HTR-8/SVneo (cell line): Measurements from ENCODE around the gene FOXJ3.

Experiments
- DNase-seq: peaks from one replicate; pipeline ENCODE4 v3.0.0; 2011; ENCODE audit warnings: low spot score, mixed read lengths; ENCODE audit not compliant: insufficient read length
- FAIRE-seq: peaks from 2 replicates; lab custom pipeline; 2011; peaks lifted over from hg19 to GRCh38; lab: Jason Lieb, UNC

Gene FOXJ3

GRCh38 chr1:42335050-42335808 lies at the start of gene FOXJ3:
FOXJ3 (minus strand) TSS chr1:42335235; CDS start chr1:42311093, 24,142 bp downstream.
- FAIRE-seq: peak; percentile 40

GRCh38 chr1:42381280-42381673 lies 46.2 kb upstream of the FOXJ3 start:
- DNase-seq (no peak), FAIRE-seq (no peak)

More at GRCh38 chr1:42335050-42335808, at the start of gene FOXJ3:
- peak; percentile 75 for DNase-seq

GRCh38 chr1:42380586-42381279 lies 45.7 kb upstream of the FOXJ3 start, which contains the start of gene RIMKLA:
RIMKLA (plus strand) TSS chr1:42380792; CDS start chr1:42380935, 143 bp downstream.
- peak; percentile 64 for DNase-seq
- FAIRE-seq: peak; percentile 83

- FAIRE-seq: no peak
- peak; percentile 49 for DNase-seq
Observed at GRCh38 chr1:42379794-42380585, 45.0 kb upstream of the FOXJ3 start.

- FAIRE-seq (no peak), DNase-seq (no peak)
Observed at GRCh38 chr1:42372796-42373195, 37.8 kb upstream of the FOXJ3 start.

- FAIRE-seq (no peak), DNase-seq (no peak)
Observed at GRCh38 chr1:42370876-42371549, 36.0 kb upstream of the FOXJ3 start.

- no peak for FAIRE-seq
- DNase-seq: no peak
Observed at GRCh38 chr1:42369471-42369870, 34.4 kb upstream of the FOXJ3 start.

GRCh38 chr1:42368096-42368795 lies 33.2 kb upstream of the FOXJ3 start:
- DNase-seq (no peak), FAIRE-seq (no peak)

GRCh38 chr1:42365118-42365517 lies 30.1 kb upstream of the FOXJ3 start:
- FAIRE-seq (no peak), DNase-seq (no peak)

- DNase-seq (no peak), FAIRE-seq (no peak)
Observed at GRCh38 chr1:42364542-42364941, 29.5 kb upstream of the FOXJ3 start.

- DNase-seq (no peak), FAIRE-seq (no peak)
Observed at GRCh38 chr1:42364089-42364488, 29.1 kb upstream of the FOXJ3 start.

- DNase-seq (no peak), FAIRE-seq (no peak)
Observed at GRCh38 chr1:42359466-42359865, 24.4 kb upstream of the FOXJ3 start.

GRCh38 chr1:42358791-42359190 lies 23.8 kb upstream of the FOXJ3 start:
- no peak for FAIRE-seq
- DNase-seq: no peak

- DNase-seq: no peak
- FAIRE-seq: no peak
Observed at GRCh38 chr1:42350086-42350485, 15.1 kb upstream of the FOXJ3 start.

GRCh38 chr1:42348498-42348897 lies 13.5 kb upstream of the FOXJ3 start:
- no peak for FAIRE-seq
- DNase-seq: no peak

- FAIRE-seq (no peak), DNase-seq (no peak)
Observed at GRCh38 chr1:42343049-42343448, 8.0 kb upstream of the FOXJ3 start.

GRCh38 chr1:42340901-42341300 lies 5.9 kb upstream of the FOXJ3 start:
- no peak for DNase-seq
- no peak for FAIRE-seq

GRCh38 chr1:42340093-42340492 lies 5.1 kb upstream of the FOXJ3 start:
- FAIRE-seq (no peak), DNase-seq (no peak)

GRCh38 chr1:42336978-42337377 lies 1.9 kb upstream of the FOXJ3 start:
- DNase-seq (no peak), FAIRE-seq (no peak)
